Measurements from ENCODE around the gene SLC38A5. TPM values are rescaled to one million over a fixed set of nuclear protein-coding genes. Genes with fewer than 3 reads are reported as not detected.

SLC38A5 gene
- total RNA-seq, 4 donors from 2014 or later: 24.2 to 63.0 (median 46.2) TPM

- DNase-seq (ENCODE audit: low spot score in 2 of 2): no peak
- 33% methylated on average over 1 of the region's 3 CpGs for WGBS
- Histone ChIP-seq H3K4me3 (no peak overlapping the region), H3K27me3 (no peaks in the 10 kb centered on the region), H3K27ac (no peak overlapping the region), H3K9me3 (no peaks in the 10 kb centered on the region), H3K4me1 (no peaks in the 10 kb centered on the region), H3K36me3 (peaks cover 12% of the 10 kb centered on the region)
- TF ChIP-seq CTCF (IDR thresholded peaks at IDR 0.05) (no peak), EP300 (IDR thresholded peaks at IDR 0.05) (no peak), POLR2AphosphoS5 (IDR thresholded peaks at IDR 0.05) (no peak), POLR2A (IDR thresholded peaks at IDR 0.05) (no peak)
Measured at GRCh38 chrX:48488034-48488433, 18.0 kb upstream of the SLC38A5 start.

GRCh38 chrX:48487362-48487798 lies 17.3 kb upstream of the SLC38A5 start:
- peaks cover 14% of the 10 kb centered on the region for H3K36me3 ChIP-seq
- no peak overlapping the region for H3K4me3 ChIP-seq
- no peak for DNase-seq (ENCODE audit: low spot score in 2 of 2)
- no peaks in the 10 kb centered on the region for H3K4me1 ChIP-seq
- H3K9me3 ChIP-seq: no peaks in the 10 kb centered on the region
- TF ChIP-seq POLR2A (IDR thresholded peaks at IDR 0.05) (no peak), CTCF (IDR thresholded peaks at IDR 0.05) (no peak), POLR2AphosphoS5 (IDR thresholded peaks at IDR 0.05) (no peak), EP300 (IDR thresholded peaks at IDR 0.05) (no peak)
- 60% methylated on average over 5 of the region's 10 CpGs for WGBS
- no peaks in the 10 kb centered on the region for H3K27me3 ChIP-seq
- H3K27ac ChIP-seq: no peak overlapping the region

GRCh38 chrX:48482526-48482925 lies 12.5 kb upstream of the SLC38A5 start:
- WGBS: 80% methylated on average over 7 of the region's 7 CpGs
- Histone ChIP-seq H3K27me3 (no peaks in the 10 kb centered on the region), H3K4me1 (no peaks in the 10 kb centered on the region), H3K9me3 (no peaks in the 10 kb centered on the region), H3K4me3 (no peak overlapping the region), H3K27ac (no peak overlapping the region), H3K36me3 (peaks cover 32% of the 10 kb centered on the region)
- no peak for DNase-seq (ENCODE audit: low spot score in 2 of 2)
- no peak for TF ChIP-seq POLR2AphosphoS5 (IDR thresholded peaks at IDR 0.05)
- TF ChIP-seq EP300 (IDR thresholded peaks at IDR 0.05): no peak
- TF ChIP-seq CTCF (IDR thresholded peaks at IDR 0.05): no peak
- TF ChIP-seq POLR2A (IDR thresholded peaks at IDR 0.05): no peak

- WGBS: 91% methylated on average over 3 of the region's 3 CpGs
- no peaks in the 10 kb centered on the region for H3K9me3 ChIP-seq
- H3K27me3 ChIP-seq: no peaks in the 10 kb centered on the region
- H3K4me1 ChIP-seq: no peaks in the 10 kb centered on the region
- TF ChIP-seq CTCF (IDR thresholded peaks at IDR 0.05): no peak
- no peak for DNase-seq (ENCODE audit: low spot score in 2 of 2)
- no peak overlapping the region for H3K4me3 ChIP-seq
- no peak overlapping the region for H3K27ac ChIP-seq
- peaks cover 32% of the 10 kb centered on the region for H3K36me3 ChIP-seq
Measured at GRCh38 chrX:48480583-48480982, 10.5 kb upstream of the SLC38A5 start.

GRCh38 chrX:48480142-48480541 lies 10.1 kb upstream of the SLC38A5 start:
- no peak for DNase-seq (ENCODE audit: low spot score in 2 of 2)
- Histone ChIP-seq H3K4me3 (no peak overlapping the region), H3K27me3 (no peaks in the 10 kb centered on the region), H3K4me1 (peaks cover 4% of the 10 kb centered on the region), H3K36me3 (peaks cover 32% of the 10 kb centered on the region), H3K9me3 (no peaks in the 10 kb centered on the region), H3K27ac (no peak overlapping the region)
- TF ChIP-seq CTCF (IDR thresholded peaks at IDR 0.05) (no peak), POLR2AphosphoS5 (IDR thresholded peaks at IDR 0.05) (no peak), EP300 (IDR thresholded peaks at IDR 0.05) (no peak), POLR2A (IDR thresholded peaks at IDR 0.05) (no peak)
- 82% methylated on average over 3 of the region's 3 CpGs for WGBS

All from suprapubic skin (tissue), 4 donors.